Measurements from ENCODE around the gene RTN1.

The RTN1 gene

DNA sequence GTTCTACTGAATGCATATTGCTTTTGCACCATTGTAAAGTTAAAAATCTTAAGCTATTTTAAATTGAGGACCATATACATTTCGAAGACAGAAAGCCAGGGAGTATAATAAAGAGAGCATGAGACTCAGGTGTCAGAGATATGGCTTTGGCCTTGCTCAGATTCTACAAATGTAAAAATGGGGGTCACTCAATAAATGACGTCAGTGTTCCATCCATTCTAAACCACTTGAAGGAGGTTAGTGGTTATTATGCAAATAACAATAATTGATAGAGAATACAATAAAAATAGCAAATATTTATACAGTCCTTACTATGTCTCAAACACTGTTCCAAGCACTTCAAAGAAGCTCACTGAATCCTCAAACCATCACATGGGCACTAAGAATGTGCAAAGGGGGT lies 20.1 kb downstream of the RTN1 start:
- DNase-seq (ENCODE audit: low read depth): no peak

DNA sequence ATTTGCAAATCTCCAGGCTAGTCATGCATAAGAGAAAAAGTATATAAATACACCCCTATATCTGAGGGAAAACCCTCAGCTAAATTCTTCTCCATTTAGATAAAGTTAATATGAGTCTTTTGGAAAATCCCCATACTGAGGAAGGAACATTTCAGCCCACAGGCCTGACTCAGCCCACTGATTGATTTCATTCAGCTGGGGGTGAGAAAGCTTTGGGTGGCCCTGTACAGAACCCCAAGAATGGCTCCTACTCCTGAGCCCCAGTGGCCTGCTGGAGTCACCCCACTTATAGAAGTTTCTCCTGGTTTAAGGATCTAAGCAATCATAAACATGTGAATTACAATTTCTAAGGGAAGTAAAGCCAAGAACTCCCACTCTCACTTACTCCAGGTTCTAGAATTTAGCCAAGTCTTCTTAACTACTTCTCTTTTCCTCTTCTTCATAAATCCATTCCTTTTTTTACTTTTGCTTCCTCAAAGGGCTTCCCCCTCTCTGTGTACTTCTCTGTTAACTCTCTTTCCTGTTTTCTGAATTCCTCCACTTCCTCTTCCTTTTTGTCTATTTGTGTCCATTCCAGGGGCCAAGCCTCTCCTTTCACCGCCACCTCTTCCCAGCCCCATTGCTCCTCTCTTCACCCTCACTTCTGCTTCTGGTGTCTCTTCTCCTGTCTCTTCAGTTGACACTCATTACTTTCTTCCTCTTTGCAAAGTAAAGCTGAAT lies 21.0 kb downstream of the RTN1 start:
- no peak for DNase-seq (ENCODE audit: low read depth)

DNA sequence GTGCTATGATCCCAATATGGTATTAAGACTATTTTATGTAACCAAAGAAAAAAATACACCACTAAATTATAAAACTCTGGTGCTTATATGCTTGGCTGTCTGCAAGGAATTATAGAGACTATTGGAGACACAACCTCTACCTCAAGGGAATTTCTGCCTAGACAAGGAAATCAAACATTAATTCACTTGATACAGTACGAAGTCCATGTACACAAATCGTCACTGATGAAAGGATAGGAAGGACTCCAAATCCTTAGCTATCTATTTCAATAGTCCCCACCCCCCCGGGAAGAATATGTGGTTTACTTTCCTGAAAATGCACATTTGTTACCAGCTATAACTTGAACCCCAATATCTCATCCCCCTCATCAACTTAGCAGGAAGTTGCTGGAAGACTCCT lies 21.9 kb downstream of the RTN1 start:
- no peak for DNase-seq (ENCODE audit: low read depth)

DNA sequence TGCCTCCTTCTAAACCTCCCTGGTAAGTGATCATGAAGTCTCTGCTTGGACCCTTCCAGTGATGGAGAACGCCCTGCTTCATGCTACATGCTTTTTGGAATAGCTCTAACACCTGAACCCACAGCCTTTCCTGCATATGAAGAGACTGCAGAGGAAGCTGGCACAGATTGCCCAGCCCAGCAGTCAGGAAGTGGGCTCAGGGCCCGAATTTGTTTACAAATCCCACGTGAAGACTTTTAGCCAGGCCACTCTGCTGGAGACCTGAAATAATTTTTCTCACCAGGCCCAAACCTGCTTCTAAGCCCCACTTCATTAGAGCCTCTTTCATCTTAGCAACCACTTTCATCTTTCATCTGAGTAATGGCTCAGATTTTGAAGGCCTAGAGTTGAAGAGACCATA lies 22.9 kb downstream of the RTN1 start:
- DNase-seq (ENCODE audit: low read depth): no peak

DNA sequence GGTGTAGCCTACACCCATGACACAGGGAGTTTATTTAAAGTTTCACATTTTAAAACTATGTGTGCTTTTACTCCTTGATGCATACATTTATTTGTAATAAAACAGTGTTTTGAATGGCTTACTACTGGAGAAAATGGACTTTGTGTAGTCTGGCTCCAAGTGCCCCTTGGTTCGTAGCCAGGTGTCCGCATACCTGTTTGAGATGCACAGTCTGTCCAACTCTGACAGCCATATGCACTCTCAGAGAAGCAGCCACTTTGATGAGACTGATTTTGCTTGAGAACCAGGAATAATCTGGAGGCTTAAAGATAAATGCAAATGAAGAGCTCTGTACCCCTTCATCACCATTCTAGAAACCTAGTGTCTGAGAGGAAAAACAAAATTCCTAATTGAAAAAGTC lies 24.0 kb downstream of the RTN1 start:
- DNase-seq (ENCODE audit: low read depth): no peak

DNA sequence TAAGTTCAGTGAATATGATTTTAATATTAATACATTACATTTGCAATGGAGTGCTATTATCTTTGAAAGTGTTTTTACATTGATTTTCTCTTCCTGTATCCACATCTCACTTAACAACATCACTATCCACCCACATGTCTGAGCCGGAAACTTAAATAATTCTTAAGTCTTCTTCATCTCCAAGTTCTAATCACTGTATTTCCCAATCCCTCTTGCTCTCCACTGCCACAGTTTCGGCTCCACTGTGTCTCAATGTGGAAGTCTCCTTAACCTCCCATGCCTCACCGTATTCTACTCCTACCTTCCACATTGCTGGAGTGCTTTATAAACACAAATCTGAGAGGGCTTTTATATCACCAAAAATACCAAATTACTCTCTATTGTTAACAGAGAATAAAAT lies 25.3 kb downstream of the RTN1 start:
- no peak for DNase-seq (ENCODE audit: low read depth)

DNA sequence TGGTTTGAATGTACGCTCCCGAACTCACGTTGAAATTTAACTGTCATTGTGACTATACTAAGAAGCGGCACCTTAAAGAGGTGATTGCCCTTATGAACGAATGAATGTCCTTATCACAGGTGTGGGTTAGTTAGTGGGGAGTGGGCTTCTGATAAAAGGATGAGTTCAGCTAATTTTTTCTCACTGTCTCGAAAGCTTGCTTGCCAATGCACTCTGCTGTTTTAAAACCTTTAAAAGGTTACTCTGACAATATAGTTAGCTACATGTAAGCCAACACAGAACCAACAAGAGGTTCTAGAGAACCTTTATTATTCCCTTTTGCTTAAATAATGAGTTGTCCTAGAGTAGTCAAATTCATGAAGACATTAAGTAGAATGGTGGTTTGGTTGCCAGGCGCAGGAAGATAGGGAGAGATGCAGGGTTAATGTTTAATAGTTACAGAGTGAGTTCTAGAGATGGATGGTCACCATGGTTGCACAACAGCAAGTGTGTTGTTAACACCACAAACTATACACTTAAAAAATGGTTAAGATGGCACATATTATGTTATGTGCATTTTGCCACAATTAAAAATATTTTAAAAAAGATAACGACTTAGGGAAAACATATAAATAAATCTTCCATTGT lies 26.3 kb downstream of the RTN1 start:
- no peak for DNase-seq (ENCODE audit: low read depth)

DNA sequence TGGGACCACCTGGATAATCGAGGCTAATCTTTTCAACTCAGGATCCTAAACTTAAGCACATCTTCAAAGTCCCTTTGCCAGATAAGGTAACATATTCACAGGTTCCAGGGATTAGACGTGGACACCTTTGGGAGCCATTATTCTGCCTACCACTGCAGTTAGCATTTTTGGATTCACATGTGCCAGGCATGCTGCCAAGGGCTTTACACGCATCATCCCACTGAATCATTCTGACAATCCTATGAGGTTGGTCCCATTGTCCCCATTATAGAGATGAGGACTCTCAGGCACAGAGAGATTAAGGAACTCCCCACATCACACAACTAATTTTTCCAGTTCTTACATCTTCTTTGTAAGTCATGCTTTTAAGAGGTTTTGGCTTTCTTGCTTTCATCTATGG lies 34.5 kb downstream of the RTN1 start:
- DNase-seq (ENCODE audit: low read depth): no peak

DNA sequence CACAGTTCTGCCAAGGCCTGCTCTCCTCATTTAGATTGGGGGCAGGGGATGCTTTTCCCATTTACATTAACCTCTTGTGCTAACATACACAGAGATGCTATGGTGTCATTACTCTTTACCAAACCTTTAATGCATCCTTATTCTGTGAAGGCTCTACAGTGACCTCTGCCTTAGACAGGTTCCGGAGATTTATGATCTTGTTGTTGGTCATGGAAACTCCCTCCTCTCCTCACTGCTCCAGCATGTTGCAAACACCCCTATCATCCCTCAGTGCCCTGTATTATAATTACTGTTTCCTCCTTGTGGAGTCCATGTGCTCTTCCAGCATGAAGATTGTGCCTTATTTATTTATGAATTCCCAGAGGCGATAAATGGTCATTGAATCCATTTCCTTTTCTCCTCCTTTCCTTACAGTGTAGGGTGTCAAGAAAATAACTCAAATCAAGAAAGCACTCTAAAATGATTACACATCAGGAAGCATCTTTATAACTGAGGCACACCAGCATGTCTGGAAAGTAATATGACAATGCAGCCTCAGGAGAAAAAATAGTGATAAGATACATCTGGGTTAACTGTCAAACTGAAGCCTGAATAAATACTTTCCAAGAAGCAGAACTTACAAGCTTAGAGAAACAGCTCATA lies 37.8 kb downstream of the RTN1 start:
- DNase-seq (ENCODE audit: low read depth): no peak

DNA sequence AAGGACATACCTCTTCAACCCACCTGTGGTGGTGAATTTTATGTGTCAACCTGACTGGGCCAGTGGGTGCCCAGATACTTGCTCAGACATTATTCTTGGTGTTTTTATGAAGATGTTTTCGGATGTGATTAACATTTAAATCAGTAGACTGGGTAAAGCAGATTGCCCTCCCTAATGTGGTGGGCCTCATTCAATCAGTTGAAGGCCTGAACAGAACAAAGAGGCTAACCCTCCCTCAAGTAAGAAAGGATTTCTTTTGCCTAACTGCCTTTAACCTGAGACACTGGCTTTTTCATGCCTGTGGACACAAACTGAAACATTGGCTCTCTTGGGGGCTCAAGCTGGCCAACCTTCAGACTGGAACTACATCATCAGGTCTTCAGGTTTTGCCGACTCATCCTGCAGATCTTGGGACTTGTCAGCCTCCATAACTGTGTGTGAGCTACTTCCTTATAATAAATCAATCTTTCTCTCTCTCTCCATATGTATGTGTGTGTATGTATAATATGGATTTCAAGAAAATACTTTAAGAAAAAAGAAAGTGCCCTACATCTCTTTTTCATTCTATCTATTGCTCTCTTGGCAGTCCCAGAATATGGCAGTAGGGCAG lies 39.4 kb downstream of the RTN1 start:
- no peak for DNase-seq (ENCODE audit: low read depth)

DNA sequence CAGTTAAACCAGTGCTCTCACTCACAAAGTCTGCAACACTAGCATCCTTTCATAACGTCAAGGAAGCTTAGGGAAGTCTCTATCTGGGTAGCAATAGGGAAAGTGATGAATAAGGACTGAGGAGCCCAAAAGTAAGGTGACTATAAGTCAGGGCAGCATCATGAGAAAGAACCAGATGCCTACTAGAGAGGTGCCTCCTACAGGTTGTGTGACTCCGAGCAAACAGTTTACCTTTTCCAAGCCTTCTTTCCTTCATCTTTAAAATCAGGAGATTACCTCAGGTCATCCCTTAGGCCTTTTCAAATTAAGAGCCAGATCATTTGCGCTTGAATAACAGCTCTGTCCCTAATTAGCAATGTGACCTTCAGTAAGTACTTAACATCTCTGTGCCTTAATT lies 40.2 kb downstream of the RTN1 start:
- no peak for DNase-seq (ENCODE audit: low read depth)

DNA sequence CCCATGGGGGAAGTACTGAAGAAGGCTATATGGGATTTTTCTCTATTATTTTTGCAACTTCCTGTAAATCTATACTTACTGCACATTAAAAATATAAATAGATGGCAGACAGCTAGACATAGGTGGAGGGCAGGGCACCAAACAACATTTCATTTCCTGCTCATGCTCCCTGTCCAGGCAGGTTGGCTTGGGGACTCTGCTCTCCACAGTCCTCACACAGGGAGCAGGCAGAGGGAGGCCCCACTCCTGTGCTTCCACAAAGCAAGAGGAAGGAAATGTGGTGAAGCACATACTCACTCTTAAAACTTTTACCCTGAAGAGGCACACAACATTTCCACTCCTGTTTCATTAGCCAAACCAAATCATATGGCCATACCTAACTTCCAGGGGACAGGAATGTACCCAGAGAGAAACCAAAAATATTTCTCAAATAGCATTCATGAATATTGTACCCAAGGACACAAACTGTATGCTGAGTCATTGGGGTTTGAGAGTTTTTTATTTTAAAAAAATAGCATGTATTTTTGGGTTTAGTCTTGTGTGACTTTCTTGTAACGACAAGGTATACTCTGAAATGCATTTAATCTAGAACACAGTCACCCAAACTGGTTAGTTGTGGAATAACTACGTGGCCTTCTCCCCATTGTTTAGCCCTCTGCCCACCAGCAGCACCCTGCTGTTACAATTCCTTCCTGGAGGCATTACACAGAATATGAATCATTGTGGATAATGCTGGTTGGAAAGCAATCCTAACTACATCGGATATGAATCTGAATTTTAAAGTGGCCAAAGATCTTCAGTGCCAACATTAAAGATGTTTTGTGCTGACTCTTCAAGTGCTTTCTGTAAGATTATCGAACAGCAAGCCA lies 40.9 kb downstream of the RTN1 start:
- peak; percentile 31 for DNase-seq (ENCODE audit: low read depth)

DNA sequence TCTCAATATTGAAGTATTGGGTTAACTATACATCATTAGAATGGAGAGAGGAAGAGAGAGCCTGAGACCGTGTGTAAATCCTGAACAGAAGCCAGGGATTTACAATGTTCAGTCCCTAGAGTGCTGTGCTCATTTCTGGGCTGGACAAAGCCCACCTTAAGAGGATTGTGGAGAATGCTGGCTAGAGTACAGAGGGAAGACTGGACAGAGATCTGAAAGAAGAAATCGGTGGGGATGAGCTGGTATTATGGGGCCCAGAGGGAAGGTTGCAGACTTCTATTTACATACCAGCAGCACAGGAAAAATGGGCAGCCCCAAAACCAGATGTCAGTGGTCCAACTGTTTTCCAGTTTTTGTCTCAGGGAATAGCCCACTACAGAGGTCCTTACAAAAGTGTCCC lies 42.3 kb downstream of the RTN1 start:
- DNase-seq (ENCODE audit: low read depth): no peak

DNA sequence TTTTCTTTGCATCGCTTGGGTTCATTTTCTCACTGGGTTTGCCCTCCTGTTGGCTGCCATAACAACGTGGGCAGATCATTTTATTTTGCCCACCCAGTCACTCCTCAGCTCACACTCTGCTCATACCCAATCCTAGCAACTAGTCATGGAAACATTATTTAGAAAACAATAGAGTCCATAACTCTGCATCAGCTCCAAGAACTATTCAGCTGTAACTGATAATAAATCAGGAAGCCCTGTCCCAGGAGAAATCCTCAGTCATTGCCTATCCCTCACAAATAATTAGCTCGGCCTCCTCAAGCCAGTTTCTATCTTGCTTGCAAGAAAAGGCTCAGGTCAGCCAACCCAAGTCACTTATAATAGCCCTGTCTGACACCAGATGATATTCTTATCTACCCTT lies 43.2 kb downstream of the RTN1 start:
- DNase-seq (ENCODE audit: low read depth): no peak

DNA sequence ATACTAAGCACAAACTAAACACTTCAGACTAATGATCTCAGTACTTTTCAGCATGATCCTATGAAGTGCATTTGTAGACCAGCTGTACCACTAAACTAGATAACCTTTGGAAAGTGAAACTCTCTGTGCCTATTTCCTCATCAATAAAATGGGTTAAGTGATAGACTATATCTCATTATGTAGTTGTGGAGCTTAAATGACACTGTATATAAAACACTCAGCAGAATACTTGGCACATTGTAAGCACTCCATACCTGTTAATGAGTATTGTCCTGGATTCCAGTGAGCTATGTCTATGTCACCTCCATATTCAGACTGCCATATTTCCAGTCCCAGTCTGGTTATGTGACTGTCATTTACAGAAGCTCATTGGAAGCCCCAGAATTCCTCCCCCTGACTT lies 44.4 kb downstream of the RTN1 start:
- DNase-seq (ENCODE audit: low read depth): no peak

DNA sequence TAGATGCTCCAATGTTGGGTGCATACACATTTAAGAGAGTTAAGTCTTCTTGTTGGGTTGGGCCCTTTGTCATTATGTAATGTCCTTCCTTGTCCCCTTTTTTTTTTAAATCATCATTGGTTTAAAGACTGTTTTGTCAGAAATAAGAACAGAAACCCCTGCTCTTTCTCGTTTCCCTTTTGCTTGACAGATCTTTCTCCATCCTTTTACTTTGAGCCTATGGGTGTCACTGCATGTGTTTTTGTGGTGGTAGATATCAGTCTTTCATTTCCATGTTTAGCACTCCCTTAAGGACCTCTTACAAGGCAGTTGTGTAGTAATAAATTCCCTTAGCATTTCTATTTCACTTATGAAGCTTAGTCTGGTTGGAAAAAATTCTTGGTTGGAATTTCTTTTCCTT lies 47.4 kb downstream of the RTN1 start:
- DNase-seq (ENCODE audit: low read depth): no peak

DNA sequence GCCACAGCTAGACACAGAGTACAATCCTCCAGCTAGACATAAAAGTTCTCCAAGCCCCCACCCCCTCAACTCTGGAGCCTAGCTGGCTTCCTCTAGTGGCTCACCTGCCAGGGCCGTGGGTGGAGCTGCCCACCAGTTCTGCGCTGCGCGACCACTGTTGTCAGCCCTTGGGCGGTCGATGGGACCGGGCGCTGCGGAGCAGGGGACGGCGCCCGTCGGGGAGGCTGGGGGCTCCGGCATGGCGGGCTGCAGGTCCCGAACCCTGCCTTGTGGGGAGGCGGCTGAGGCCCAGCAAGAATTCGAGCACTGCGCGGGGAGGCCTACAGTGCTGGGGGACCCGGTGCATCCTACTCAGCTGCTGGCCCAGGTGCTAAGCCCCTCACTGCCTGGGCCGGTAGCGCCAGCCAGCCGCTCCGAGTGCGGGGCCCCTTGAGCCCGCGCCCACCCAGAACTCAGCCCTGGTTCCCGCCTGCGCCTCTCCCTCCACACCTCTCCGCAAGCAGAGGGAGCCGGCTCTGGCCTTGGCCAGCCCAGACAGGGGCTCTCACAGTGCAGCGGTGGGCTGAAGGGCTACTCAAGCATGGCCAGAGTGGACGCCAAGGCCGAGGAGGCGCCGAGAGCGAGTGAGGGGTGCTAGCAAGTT lies 51.0 kb downstream of the RTN1 start:
- no peak for DNase-seq (ENCODE audit: low read depth)

DNA sequence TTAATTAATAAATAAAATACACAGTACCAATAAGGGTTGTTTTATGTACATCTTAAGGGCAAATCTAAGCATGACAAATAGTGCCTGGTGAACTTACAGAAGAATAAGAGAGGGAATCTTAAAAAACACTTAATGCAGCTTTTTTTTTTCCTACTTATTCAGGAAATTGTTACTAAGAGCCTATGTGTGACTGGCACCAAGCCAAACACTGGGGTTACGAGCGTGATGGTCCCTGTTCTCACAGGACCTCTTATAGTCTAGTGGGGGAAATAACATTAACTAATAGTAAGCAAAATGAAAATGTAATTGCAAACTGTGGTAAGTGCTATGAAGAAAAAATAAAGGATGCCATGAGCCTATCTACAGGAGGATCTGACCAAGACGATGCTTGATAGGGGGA lies 53.6 kb downstream of the RTN1 start:
- DNase-seq (ENCODE audit: low read depth): no peak

DNA sequence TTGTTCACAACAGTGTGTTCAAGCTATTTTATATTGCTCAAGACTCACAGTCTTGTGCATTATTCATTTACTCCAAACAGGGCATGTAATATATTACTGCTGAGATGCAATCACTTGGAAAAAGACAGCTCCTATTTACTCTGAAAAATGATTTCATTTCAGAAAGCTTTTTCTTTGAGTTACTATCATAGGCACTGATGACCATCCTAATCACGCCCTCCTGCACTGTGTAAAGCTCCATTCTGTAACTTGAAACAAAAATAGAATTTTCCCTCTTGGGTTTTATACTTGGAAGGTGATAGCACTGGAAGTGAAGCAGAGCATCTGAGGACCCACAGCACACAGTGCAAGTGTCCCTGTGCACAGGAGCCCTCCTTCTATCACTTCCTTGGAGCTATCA lies 55.6 kb downstream of the RTN1 start:
- no peak for DNase-seq (ENCODE audit: low read depth)

DNA sequence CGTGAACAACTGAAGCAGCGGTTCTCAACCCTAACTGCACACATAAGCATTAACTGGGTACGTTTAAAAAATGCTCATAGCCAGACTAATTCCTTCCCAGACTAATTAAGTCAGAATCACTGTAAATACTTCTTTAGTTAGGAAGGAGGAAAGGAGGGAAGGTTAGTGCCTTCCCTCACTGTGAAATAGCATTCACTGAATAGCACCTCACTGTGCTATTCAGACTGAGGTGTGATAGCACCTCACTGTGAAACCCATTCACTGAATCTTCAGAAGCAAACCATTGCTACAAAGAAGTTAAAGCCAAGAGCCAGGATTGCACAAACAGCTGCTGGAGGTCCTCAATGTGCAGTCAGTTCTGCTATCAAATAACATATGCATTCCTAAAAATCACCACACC lies 58.8 kb downstream of the RTN1 start:
- DNase-seq (ENCODE audit: low read depth): no peak

DNA sequence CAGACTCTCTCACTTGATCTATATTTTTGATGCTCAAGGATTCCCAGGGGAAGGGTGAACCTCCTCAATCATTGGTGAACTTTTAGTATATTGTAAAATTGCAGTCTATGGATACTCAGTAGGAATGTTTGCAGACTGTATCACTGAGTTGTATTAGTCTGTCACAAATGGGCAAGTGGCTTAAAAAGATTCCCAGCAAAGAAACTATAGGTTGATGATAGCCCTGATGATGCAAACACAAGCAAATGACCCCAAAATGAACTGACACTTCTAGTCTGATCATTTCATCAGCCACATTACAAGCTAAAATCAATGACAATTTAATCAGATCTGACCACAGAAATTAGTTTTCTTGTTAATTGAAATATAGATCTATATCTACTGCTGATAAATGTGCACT lies 59.5 kb downstream of the RTN1 start:
- no peak for DNase-seq (ENCODE audit: low read depth)

DNA sequence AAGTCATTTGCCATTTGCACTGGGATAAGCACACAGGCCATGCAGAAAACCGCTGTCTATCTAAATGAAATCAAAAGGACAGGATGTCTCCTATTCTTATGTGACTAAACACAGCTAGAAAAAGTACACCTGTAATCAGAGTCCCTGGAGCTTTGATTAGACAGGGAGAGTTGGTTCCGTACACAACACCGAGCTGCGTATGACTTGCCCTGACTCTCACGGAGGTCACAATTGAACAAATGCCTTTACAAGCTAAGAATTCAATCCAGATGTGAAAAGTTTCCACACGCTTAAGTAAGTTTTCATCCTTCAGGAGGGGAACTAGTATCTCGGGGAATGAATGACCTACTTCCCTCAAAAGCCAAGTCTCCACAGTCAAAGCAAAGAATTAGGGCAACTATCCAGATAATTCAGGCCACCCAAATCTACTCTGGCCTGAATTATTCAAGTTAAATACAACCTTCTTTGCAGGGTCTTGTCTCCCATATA lies 67.5 kb downstream of the RTN1 start:
- DNase-seq (ENCODE audit: low read depth): no peak
